ENCODE measurements around the gene KRT82. TPM values are rescaled to one million over a fixed set of nuclear protein-coding genes. Genes with fewer than 3 reads are reported as not detected.

KRT82 gene
- total and polyA plus RNA-seq, 2 experiments from 2014 or later: not detected

GRCh38 chr12:52381206-52381605 is 24.9 kb downstream of the KRT82 start (continued):
- TF ChIP-seq ZNF462 (CRISPR knock-in tag; IDR thresholded peaks at IDR 0.05) (no peak), EZH2phosphoT487 (IDR thresholded peaks at IDR 0.05; ENCODE audit: unreplicated experiment) (no peak), NANOG (IDR thresholded peaks at IDR 0.05; ENCODE audit: borderline replicate concordance) (no peak)
- TF ChIP-seq, protein P1, sequence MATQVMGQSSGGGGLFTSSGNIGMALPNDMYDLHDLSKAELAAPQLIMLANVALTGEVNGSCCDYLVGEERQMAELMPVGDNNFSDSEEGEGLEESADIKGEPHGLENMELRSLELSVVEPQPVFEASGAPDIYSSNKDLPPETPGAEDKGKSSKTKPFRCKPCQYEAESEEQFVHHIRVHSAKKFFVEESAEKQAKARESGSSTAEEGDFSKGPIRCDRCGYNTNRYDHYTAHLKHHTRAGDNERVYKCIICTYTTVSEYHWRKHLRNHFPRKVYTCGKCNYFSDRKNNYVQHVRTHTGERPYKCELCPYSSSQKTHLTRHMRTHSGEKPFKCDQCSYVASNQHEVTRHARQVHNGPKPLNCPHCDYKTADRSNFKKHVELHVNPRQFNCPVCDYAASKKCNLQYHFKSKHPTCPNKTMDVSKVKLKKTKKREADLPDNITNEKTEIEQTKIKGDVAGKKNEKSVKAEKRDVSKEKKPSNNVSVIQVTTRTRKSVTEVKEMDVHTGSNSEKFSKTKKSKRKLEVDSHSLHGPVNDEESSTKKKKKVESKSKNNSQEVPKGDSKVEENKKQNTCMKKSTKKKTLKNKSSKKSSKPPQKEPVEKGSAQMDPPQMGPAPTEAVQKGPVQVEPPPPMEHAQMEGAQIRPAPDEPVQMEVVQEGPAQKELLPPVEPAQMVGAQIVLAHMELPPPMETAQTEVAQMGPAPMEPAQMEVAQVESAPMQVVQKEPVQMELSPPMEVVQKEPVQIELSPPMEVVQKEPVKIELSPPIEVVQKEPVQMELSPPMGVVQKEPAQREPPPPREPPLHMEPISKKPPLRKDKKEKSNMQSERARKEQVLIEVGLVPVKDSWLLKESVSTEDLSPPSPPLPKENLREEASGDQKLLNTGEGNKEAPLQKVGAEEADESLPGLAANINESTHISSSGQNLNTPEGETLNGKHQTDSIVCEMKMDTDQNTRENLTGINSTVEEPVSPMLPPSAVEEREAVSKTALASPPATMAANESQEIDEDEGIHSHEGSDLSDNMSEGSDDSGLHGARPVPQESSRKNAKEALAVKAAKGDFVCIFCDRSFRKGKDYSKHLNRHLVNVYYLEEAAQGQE (IDR thresholded peaks at IDR 0.05; ENCODE audit: unreplicated experiment): no peak

GRCh38 chr12:52380271-52380694 is 25.9 kb downstream of the KRT82 start:
- H3K9me3 Mint-ChIP-seq: no peaks in the 10 kb centered on the region
- H3K27me3 Mint-ChIP-seq (ENCODE audit: insufficient read depth, low read depth, poor library complexity): peaks cover 3% of the 10 kb centered on the region
- no peaks in the 10 kb centered on the region for H3K4me1 ChIP-seq (ENCODE audit: insufficient read depth)
- no peaks in the 10 kb centered on the region for H3K79me2 ChIP-seq (replicated peaks; ENCODE audit: insufficient read depth)
- H2AFZ ChIP-seq: no peak overlapping the region
- ATAC-seq: peak; percentile 94
- H3K36me3 Mint-ChIP-seq (ENCODE audit: low read depth): no peaks in the 10 kb centered on the region
- no peak overlapping the region for H3K27ac ChIP-seq (ENCODE audit: low read depth)
- H3K9me2 ChIP-seq (ENCODE audit: insufficient read depth): no peaks in the 10 kb centered on the region
- no peak overlapping the region for H3K4me2 ChIP-seq
- no peak overlapping the region for H3K27ac Mint-ChIP-seq
- peak; percentile 54 for DNase-seq (ENCODE audit: low spot score)
- no peaks in the 10 kb centered on the region for H3F3A ChIP-seq (replicated peaks; ENCODE audit: low read depth)
- no peaks in the 10 kb centered on the region for H4K20me1 ChIP-seq (replicated peaks; ENCODE audit: insufficient read depth)
- H3K4me3 Mint-ChIP-seq: no peak overlapping the region
- H3K4me1 Mint-ChIP-seq: no peaks in the 10 kb centered on the region
- H3K4me3 ChIP-seq: no peak overlapping the region
- no peaks in the 10 kb centered on the region for H3K27me3 ChIP-seq (ENCODE audit: insufficient read depth)
- H3K36me3 ChIP-seq (ENCODE audit: insufficient read depth): no peaks in the 10 kb centered on the region
- peak; percentile 61 to 71 for TF ChIP-seq CTCF (conservative IDR thresholded peaks at IDR 0.05; ENCODE audit: low read depth in 2 of 2)
- TF ChIP-seq, protein P1 (IDR thresholded peaks at IDR 0.05; ENCODE audit: unreplicated experiment): no peak
- TF ChIP-seq STAT1 (IDR thresholded peaks at IDR 0.05; ENCODE audit: unreplicated experiment): no peak
